Gastrocnemius medialis (tissue), 4 donors: Measurements from ENCODE around the gene PPP2R5C. TPM values are rescaled to one million over a fixed set of nuclear protein-coding genes. Genes with fewer than 3 reads are reported as not detected.

Experiments
- ATAC-seq, 2 donors: fragments of 150-250 bp; one replicate each; pipeline ENCODE4 v1.9.1; 2016
- DNase-seq, 2 donors: peaks; one replicate each; pipeline ENCODE4 v3.0.0-alpha.2; 2019
- H3K27ac ChIP-seq, 4 donors: fragments of 200-600 bp; sonication (generic); 1 replicate in 1 of 4; 2 replicates in 3 of 4; pipeline ENCODE4 v1.5.1; 2016 to 2018; ENCODE audit warnings: mild to moderate bottlenecking in 2 of 4, moderate library complexity in 1 of 4
- H3K27me3 ChIP-seq, 3 donors: fragments of 200-600 bp; sonication (generic) in 2 of 3; 1 replicate in 1 of 3; 2 replicates in 2 of 3; pipeline versions ENCODE4 v1.5.1 to v1.6.0; 2016 to 2019; ENCODE audit warnings: mild to moderate bottlenecking in 1 of 3, moderate library complexity in 1 of 3
- H3K36me3 ChIP-seq, 2 donors: fragments of 200-600 bp; sonication (generic) in 1 of 2; one replicate each; pipeline ENCODE4 v1.5.1; 2017 to 2018
- H3K4me1 ChIP-seq, 2 donors: fragments of 200-600 bp; sonication (generic) in 1 of 2; one replicate each; pipeline ENCODE4 v1.5.1; 2016 to 2017; ENCODE audit warnings: mild to moderate bottlenecking in 2 of 2
- H3K4me3 ChIP-seq, 4 donors: fragments of 200-600 bp; sonication (generic) in 3 of 4; 1 replicate in 1 of 4; 2 replicates in 3 of 4; pipeline ENCODE4 v1.5.1; 2016 to 2019; ENCODE audit warnings: mild to moderate bottlenecking in 2 of 4
- H3K9me3 ChIP-seq, 3 donors: fragments of 200-600 bp; sonication (generic) in 2 of 3; 1 replicate in 1 of 3; 2 replicates in 2 of 3; pipeline ENCODE4 v1.5.1; 2016 to 2019
- CTCF ChIP-seq, 5 experiments: fragments of 450-650 bp in 3 of 5; fragments of 200-600 bp in 2 of 5; sonication (generic) in 2 of 5; IDR thresholded peaks in 4 of 5; conservative IDR thresholded peaks in 1 of 5; 1 replicate in 4 of 5; 2 replicates in 1 of 5; pipeline ENCODE4 v1.5.1; 2016 to 2019; ENCODE audit warnings: antibody characterized with exemption in 5 of 5, mild to moderate bottlenecking in 3 of 5, moderate library complexity in 3 of 5
- POLR2A ChIP-seq, 2 donors: fragments of 450-650 bp; IDR thresholded peaks; one replicate each; pipeline ENCODE4 v1.6.1; 2017; ENCODE audit warnings: antibody characterized with exemption in 2 of 2, mild to moderate bottlenecking in 2 of 2, moderate library complexity in 2 of 2
- in situ Hi-C, 4 donors: fragments of 200-750 bp; cut with MboI; loops; one replicate each; pipeline versions ENCODE4 v1.15.0 to v1.8.0; 2017; ENCODE audit warnings: low sequenced_read_pairs in 4 of 4
- intact Hi-C: fragments of 100-400 bp; cut with DNase I; formaldehyde crosslinking; loops from one replicate; pipeline ENCODE4 v1.15.1; 2023; ENCODE audit warnings: low total_unique reads
- total RNA-seq, 4 donors: library from RNA; depleted of rRNA; stranded (reverse); fragments of >200 nt; gene quantifications; one replicate each; pipeline versions ENCODE4 v1.1.0 to v1.2.3, GENCODE V29; 2016

The PPP2R5C gene
- total RNA-seq, 4 donors from 2014 or later: 35.4 to 65.9 (median 49.3) TPM

GRCh38 chr14:101954501-101954900, 193.0 kb downstream of the PPP2R5C start:
- ATAC-seq (no peak), DNase-seq (no peak)
- Histone ChIP-seq H3K27ac (no peak overlapping the region), H3K9me3 (no peaks in the 10 kb centered on the region), H3K36me3 (no peaks in the 10 kb centered on the region), H3K4me1 (peaks cover 10 to 12% of the 10 kb centered on the region in 2 donors), H3K27me3 (no peaks in the 10 kb centered on the region), H3K4me3 (no peak overlapping the region)
- intact Hi-C loops (no loop called here), in situ Hi-C loops (loop anchor here in 1 of 4 donors (25.0 kb wide), 1 partner anchor 192 kb away; the partner anchor contains the start of gene PPP2R5C)
- no peak for TF ChIP-seq POLR2A (IDR thresholded peaks at IDR 0.05)
- no peak for TF ChIP-seq CTCF (IDR thresholded peaks at IDR 0.05 in 4 of 5, conservative IDR thresholded peaks at IDR 0.05 in 1 of 5)

DNA sequence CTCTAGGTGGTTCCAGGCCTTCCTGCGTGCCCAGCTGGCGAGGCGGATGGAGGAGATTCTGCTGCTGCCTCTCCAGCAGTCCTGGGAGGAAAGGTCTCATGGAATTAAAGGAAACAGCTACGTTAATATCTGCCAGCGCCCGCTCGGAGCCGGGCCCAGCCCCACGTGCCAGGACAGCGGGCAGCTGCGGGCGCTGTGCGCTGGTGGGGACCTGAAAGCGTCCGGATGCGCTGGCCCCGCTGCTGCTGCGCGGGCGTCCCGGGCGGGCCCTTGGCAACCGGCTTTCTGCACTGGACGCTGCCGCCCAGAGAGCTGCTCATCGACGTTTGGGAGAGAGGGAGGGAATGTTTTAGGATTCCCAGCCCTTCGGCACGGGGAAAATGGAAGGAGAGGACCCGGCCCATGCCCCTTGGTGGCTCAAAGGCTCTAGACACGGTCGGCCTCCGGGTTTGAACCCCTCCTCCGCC, 194.2 kb downstream of the PPP2R5C start:
- ATAC-seq: no peak
- intact Hi-C loops: no loop called here
- DNase-seq: no peak
- Histone ChIP-seq H3K9me3 (no peaks in the 10 kb centered on the region), H3K27ac (no peak overlapping the region), H3K36me3 (no peaks in the 10 kb centered on the region), H3K4me3 (no peak overlapping the region), H3K4me1 (no peaks in the 10 kb centered on the region), H3K27me3 (no peaks in the 10 kb centered on the region)
- in situ Hi-C loops: loop anchor here in 1 of 4 donors (25.0 kb wide), 1 partner anchor 193 kb away; the partner anchor contains the start of gene PPP2R5C
- TF ChIP-seq CTCF (IDR thresholded peaks at IDR 0.05 in 4 of 5, conservative IDR thresholded peaks at IDR 0.05 in 1 of 5) (no peak), POLR2A (IDR thresholded peaks at IDR 0.05) (no peak)

GRCh38 chr14:101956179-101956885, 194.8 kb downstream of the PPP2R5C start:
- no peak overlapping the region for H3K27ac ChIP-seq
- no peak overlapping the region for H3K4me3 ChIP-seq
- DNase-seq: no peak
- intact Hi-C loops: no loop called here
- no peak for TF ChIP-seq POLR2A (IDR thresholded peaks at IDR 0.05)
- no peak for TF ChIP-seq CTCF (IDR thresholded peaks at IDR 0.05 in 4 of 5, conservative IDR thresholded peaks at IDR 0.05 in 1 of 5)
- H3K9me3 ChIP-seq: no peaks in the 10 kb centered on the region
- in situ Hi-C loops: loop anchor here in 1 of 4 donors (25.0 kb wide), 1 partner anchor 194 kb away; the partner anchor contains the start of gene PPP2R5C
- H3K36me3 ChIP-seq: no peaks in the 10 kb centered on the region
- H3K4me1 ChIP-seq: peaks cover 2% of the 10 kb centered on the region in 2 donors
- no peak for ATAC-seq
- H3K27me3 ChIP-seq: no peaks in the 10 kb centered on the region

- Histone ChIP-seq H3K27me3 (no peaks in the 10 kb centered on the region), H3K36me3 (no peaks in the 10 kb centered on the region), H3K9me3 (no peaks in the 10 kb centered on the region), H3K4me1 (peaks cover 3 to 4% of the 10 kb centered on the region in 2 donors), H3K4me3 (no peak overlapping the region), H3K27ac (no peak overlapping the region)
- in situ Hi-C loops: loop anchor here in 1 of 4 donors (25.0 kb wide), 1 partner anchor 195 kb away; the partner anchor contains the start of gene PPP2R5C
- intact Hi-C loops: no loop called here
- DNase-seq: no peak
- no peak for ATAC-seq
- TF ChIP-seq POLR2A (IDR thresholded peaks at IDR 0.05): no peak
- no peak for TF ChIP-seq CTCF (IDR thresholded peaks at IDR 0.05 in 4 of 5, conservative IDR thresholded peaks at IDR 0.05 in 1 of 5)
Observed at GRCh38 chr14:101957406-101958234, 196.1 kb downstream of the PPP2R5C start.
